WERI-Rb-1 (cell line): Measurements from ENCODE around the gene CASQ2.
A peak's percentile ranks its signal among the peaks of the same experiment; 100 is the strongest.

Experiments
- DNase-seq: peaks from one replicate; pipeline ENCODE4 v3.0.0-alpha.2; 2020
- H3K27ac ChIP-seq: fragments of 250-450 bp; sonication (Bioruptor Pico); 2 replicates; pipeline ENCODE4 v1.5.1; 2020; ENCODE audit warnings: mild to moderate bottlenecking, moderate library complexity
- H3K27me3 ChIP-seq: fragments of 250-450 bp; sonication (Bioruptor Pico); 2 replicates; pipeline ENCODE4 v1.5.1; 2021; ENCODE audit warnings: mild to moderate bottlenecking, low read depth, moderate library complexity; ENCODE audit not compliant: insufficient read depth, severe bottlenecking
- H3K36me3 ChIP-seq: fragments of 250-450 bp; sonication (Bioruptor Pico); 2 replicates; pipeline ENCODE4 v1.5.1; 2020; ENCODE audit warnings: mild to moderate bottlenecking, moderate library complexity
- H3K4me3 ChIP-seq: 2 replicates; pipeline ENCODE4 v1.5.1; 2011; ENCODE audit warnings: low read depth, mild to moderate bottlenecking, control low read depth, low read length
- H3K9me3 ChIP-seq: fragments of 250-450 bp; sonication (Bioruptor Pico); 2 replicates; pipeline ENCODE4 v1.5.1; 2021; ENCODE audit warnings: mild to moderate bottlenecking, moderate library complexity; ENCODE audit not compliant: severe bottlenecking
- CTCF ChIP-seq: IDR thresholded peaks from 2 replicates; pipeline ENCODE4 v1.5.1; 2011; ENCODE audit warnings: low read depth, mild to moderate bottlenecking, control low read depth, inconsistent platforms, low read length

The CASQ2 gene

GRCh38 chr1:115706587-115707425 is 61.7 kb downstream of the CASQ2 start:
- Histone ChIP-seq H3K27ac (no peak overlapping the region), H3K27me3 (no peaks in the 10 kb centered on the region), H3K9me3 (no peaks in the 10 kb centered on the region), H3K36me3 (no peaks in the 10 kb centered on the region), H3K4me3 (no peak overlapping the region)
- DNase-seq, result no peak
- peak; percentile 63; the same call in 1 of the 2 replicates for TF ChIP-seq CTCF

- no peaks in the 10 kb centered on the region for H3K27me3 ChIP-seq
- no peaks in the 10 kb centered on the region for H3K36me3 ChIP-seq
- no peak for DNase-seq
- no peak for TF ChIP-seq CTCF
- no peak overlapping the region for H3K4me3 ChIP-seq
- no peak overlapping the region for H3K27ac ChIP-seq
- H3K9me3 ChIP-seq, result no peaks in the 10 kb centered on the region
These were observed 62.6 kb downstream of the CASQ2 start for GRCh38 chr1:115705963-115706362.

GRCh38 chr1:115705085-115705951 is 63.2 kb downstream of the CASQ2 start:
- peak; percentile 31; the same call in 1 of the 2 replicates for TF ChIP-seq CTCF
- DNase-seq, result no peak
- Histone ChIP-seq H3K36me3 (no peaks in the 10 kb centered on the region), H3K27me3 (no peaks in the 10 kb centered on the region), H3K9me3 (no peaks in the 10 kb centered on the region), H3K27ac (no peak overlapping the region), H3K4me3 (no peak overlapping the region)

GRCh38 chr1:115702959-115703358 is 65.6 kb downstream of the CASQ2 start:
- Histone ChIP-seq H3K27me3 (no peaks in the 10 kb centered on the region), H3K36me3 (no peaks in the 10 kb centered on the region), H3K4me3 (no peak overlapping the region), H3K9me3 (no peaks in the 10 kb centered on the region), H3K27ac (no peak overlapping the region)
- no peak for DNase-seq
- TF ChIP-seq CTCF, result no peak

GRCh38 chr1:115701090-115701489 is 67.4 kb downstream of the CASQ2 start:
- H3K27ac ChIP-seq, result no peak overlapping the region
- no peak for DNase-seq
- no peak overlapping the region for H3K4me3 ChIP-seq
- no peaks in the 10 kb centered on the region for H3K9me3 ChIP-seq
- H3K36me3 ChIP-seq, result no peaks in the 10 kb centered on the region
- no peak for TF ChIP-seq CTCF
- H3K27me3 ChIP-seq, result no peaks in the 10 kb centered on the region
